ENCODE data around the gene CBX6.

GRCh38 chr22:38827510-38827909 lies 44.5 kb downstream of the CBX6 start:
- TF ChIP-seq FOS (IDR thresholded peaks at IDR 0.05; ENCODE audit: borderline replicate concordance, extremely low read depth, insufficient read length) (no peak), CEBPB (IDR thresholded peaks at IDR 0.05; ENCODE audit: borderline replicate concordance in 1 of 2, low read depth in 2 of 2, low read length in 2 of 2) (no peak)
